Activated CD4-positive, CD25-positive, alpha-beta regulatory T cell treated with anti-CD3 and anti-CD28 coated beads, Interleukin-2, amount 50 U/mL, for 72 hours (primary cell): ENCODE measurements around the gene OTULINL.

ENCODE experiments used
- DNase-seq: peaks from one replicate; pipeline ENCODE4 v3.0.0; 2021

Gene OTULINL

DNA sequence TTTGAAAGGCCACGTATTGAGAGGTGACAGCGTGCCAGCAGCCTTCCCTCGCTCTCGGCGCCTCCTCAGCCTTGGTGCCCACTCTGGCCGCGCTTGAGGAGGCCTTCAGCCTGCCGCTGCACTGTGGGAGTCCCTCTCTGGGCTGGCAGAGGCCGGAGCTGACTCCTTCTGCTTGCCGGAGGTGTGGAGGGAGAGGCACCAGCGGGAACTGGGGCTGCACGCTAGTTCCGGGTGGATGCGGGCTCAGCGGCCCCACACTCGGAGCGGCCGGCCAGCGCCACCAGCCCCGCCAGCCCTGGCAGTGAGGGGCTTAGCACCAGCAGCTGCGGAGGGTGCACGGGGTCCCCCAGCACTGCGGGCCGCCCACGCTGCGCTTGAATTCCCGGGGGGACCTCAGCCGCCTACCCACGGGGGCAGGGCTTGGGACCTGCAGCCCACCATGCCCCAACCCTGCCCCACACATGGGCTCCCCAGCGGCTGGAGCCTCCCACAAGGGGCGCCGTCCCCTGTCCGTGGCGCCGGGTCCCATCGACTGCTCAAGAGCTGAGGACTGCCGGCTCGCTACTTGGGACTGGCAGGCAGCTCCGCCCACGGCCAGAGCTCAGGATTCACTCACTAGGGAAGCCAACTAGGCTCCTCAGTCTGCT lies 4.4 kb upstream of the OTULINL start:
- no peak for DNase-seq

DNA sequence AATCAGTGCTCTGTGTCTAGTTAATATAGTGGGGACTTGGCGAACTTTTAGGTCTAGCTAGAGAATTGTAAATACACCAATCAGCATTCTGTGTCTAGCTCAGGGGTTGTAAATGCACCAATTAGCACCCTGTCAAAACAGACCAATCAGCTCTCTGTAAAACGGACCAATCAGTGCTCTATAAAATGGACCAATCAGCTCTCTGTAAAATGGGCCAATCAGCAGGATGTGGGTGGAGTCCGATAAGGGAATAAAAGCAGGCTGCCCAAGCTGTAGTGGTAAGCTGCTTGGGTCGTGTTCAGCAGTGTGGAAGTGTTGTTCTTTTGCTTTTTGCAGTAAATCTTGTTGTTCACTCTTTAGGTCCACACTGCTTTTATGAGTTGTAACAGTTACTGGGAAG lies 3.6 kb upstream of the OTULINL start:
- DNase-seq: no peak

DNA sequence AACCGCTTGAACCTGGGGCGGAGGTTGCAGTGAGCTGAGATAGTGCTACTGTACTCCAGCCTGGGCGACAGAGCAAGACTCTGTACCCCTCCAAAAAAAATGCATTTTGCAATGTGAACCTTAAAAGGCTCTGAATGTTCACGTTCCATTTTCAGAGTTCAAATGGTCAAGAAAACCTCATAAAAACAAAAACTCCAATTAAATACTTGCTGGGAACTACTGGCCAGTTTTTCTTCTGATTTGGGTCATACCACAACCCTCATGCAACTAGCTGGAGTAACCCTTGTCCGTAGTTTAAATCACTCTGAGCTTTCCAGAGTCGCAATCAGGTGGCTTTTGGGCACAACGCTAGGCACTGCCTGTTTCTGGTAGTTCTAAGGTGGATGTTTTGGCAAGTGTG lies 2.3 kb upstream of the OTULINL start:
- DNase-seq: no peak

DNA sequence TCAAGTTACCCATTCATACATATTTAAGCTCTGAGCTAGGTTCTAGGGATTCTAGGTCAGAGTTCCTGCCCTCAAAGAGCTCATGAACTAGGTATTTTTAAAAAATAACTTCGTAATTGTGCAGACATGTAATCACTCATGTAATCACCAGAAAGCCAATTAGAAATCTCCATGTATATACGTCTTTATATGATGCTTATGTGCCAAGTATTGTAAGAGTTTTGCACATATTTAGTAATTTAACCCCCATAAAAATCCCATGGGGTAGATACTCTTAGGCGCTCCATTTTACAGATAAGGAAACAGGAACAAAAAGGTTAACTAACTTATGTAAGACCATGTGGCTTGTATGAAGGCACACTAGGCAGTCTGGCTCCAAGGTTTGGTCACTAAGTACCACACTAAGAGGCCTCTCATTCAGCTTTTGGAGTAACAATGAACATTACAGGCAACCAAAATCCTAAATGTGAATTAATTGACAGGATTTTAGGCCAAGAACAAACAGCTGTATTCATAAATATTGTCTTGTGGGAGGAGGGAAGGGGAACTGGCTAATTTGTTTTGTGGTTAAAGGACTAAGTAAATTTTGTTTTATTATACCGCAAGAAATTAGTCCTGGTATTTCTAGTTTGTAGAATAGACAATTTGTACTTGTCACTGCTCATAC lies 1.7 kb upstream of the OTULINL start:
- no peak for DNase-seq

DNA sequence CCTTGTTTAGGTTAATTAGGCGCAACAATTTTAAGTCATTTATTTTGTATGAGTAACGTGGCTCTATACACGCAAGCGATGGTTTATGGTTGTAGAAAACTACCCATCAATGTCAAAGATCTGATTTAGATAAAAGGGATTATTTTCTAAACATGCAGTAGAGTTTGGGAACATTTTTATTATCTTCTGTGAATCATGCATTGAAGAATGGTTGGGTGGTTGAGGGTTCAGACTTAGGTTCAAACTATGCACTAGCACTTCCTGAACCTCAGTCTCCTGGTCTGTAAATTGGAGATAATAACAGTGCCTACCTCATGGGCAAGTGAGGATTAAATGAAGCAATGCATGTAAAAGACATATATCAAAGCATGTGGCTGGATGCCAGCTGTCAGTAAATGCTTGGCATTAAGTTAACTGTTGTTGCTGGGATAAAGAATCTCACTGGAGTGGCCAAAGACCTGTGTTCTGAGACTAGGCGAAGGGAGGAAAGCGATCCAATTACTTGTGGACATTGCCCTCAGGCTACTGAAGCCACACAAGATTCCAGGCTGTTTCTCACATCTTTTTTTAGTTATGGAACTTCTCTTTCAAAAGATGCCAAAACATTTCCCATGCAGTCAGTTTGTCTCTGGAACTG lies 1.1 kb upstream of the OTULINL start:
- no peak for DNase-seq

DNA sequence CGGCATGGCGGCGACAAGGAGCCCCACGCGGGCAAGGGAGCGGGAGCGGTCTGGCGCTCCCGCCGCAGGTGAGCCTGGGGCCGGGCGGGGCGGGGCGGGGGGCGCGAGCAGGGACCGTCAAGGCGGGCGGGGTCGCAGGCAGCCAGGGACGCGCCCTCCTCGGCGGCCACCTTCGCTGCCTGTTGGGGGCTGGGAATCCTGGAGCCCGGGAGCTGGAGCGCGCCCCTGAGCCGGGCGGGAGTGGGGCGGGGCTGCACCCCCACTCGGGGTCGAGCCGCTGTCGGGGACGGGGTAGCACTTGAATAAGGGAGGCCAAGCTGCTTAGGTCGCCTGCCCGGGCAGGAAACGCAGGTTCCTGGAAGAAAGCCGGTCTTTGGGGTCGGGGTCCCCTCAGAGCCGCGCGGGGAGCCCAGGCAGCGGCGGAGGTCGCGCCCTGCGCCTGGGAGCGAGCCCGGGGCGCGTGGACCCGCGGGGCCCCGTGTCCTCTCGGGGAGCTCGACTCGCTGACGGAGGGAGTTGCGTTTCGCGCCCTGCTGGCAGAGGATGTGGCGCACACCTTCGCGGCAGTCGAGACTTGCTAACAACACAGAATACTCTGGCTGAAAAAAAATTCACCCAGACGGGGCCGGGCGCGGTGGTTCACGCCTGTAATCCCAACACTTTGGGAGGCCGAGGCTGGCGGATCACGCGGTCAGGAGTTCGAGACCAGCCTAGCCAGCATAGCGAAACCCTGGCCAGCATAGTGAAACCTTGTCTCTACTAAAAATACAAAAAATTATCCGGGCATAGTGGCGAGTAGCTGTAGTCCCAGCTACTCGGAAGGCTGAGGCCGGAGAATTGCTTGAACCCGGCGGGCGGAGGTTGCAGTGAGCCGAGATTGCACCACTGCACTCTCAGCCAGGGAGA lies 552 bp downstream of the OTULINL start:
- peak; percentile 82 for DNase-seq

DNA sequence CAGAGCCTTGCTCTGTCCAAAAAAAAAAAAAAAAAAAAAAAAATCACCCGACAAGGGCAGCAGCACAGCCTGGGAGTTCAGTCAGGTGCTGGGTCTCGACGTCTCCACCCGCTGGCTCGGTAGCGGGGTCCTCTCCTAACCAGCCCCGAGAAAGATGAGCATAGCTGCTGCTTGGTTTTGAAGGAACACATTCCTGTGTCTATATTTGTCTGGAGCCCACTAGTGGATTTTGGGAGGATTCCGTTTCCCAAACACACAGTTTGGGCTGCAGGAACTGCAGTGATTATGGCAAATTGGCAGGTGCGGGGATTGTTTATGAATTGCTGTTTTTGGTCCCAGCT lies 1.2 kb downstream of the OTULINL start:
- DNase-seq: no peak

DNA sequence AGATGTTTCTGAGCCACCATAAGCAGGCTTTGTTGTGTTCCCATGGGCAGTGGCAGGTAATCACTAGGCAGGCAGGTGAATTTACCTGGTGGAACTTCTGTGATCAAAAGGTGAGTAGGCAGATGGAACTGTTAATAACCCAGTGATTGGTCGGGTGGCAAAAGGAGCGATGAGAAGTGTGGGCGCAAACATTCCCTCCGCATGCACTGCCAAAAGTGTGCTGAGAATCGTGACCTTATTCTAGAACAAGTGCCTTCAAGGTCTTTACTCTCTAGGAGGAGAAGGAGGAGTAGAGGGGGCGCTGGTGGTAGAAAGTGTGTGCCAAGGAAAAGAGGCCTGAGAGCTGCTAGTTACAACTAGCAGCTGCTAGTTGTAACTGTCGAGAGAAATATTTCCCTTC lies 3.3 kb downstream of the OTULINL start:
- DNase-seq: no peak

DNA sequence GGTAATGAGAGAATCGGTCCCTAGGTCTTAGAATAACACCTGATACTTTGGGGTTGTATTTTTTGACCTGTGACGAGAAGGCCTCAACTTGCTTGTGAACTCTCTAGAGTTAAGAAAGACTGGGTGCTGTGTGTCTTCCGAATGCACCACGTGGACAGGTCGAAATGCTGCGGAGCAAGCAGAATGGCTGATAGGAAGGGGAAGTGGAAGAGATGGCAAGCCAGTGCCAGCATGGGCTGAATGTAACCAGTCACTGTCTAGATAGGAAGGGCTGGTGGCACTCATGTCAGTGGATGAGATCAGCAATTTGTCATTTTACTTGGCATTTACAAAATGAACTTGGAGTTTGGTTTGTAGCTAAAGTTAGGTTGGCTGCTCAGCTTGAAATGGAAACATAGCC lies 5.6 kb downstream of the OTULINL start:
- DNase-seq: no peak

DNA sequence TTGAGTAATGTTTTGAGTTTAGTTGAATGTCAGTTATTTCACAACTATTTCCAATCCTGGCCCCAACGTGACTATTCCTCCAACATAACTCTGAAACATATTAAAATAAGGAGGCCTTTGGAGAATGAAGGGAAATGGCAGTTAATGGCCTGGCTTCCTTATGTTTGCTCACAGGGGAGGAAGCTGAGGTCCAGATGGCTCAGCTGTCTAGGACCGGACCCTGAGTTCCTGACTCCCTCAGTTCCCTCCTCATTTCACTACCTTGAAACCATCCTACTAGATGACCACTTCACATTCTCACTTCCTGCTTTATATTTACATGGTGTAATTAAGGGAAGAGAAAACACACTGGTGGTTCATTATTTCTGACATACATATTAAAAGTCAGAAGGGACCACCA lies 6.6 kb downstream of the OTULINL start:
- no peak for DNase-seq

DNA sequence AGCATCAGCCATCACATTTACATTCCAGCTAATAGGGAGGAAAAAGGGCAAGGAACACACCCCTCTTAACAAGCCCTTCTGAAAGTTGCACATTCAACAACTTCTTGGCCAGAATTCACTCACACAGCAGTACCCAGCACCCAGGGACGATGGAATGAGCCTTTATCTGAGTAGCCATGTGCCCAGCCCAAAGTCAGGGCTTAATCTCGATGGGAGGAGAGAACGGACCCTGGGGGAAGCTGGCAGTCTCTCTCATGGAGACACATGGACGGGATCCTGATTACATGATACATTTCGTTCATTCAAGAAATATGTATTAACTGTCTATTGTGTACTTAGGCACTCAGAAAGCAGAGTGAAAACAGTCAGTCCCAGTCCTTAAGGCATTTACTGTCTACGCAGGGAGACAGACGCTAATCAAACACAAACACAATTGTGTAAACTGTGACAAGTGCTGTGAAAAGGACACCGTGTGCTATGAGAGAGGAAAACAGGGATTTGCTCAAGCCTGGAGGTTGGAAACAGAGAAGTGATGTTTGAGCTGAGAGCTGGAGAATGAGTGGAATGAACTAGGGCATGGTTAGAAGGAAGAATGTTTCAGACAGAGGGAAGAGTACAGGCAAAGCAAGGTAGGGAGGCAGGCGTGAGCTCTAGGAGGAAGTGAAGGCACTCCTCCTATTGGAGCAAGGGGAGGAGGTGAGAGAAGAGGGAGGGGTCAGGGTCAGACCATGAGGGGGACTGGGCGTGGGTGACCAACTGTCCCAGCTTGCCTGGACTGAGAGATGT lies 7.4 kb downstream of the OTULINL start:
- DNase-seq: no peak

DNA sequence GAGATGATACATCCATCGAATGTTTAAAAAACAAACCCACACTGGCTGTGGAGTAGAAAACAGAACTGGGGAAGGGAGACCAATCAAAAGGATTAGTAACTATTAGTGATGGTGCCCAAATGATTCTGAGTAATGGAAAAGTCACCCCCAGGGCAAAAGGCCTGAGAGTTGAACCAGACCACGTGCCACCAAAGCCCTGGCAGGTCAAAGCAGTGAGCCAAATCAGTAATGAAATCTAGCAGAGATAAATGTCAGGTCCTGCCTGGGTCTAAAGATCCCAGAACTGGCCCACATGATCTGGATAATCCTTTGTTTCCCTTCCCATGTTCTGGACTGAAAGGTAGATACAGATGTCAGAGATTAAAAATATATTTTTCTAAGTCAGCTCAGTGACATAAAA lies 9.4 kb downstream of the OTULINL start:
- no peak for DNase-seq

DNA sequence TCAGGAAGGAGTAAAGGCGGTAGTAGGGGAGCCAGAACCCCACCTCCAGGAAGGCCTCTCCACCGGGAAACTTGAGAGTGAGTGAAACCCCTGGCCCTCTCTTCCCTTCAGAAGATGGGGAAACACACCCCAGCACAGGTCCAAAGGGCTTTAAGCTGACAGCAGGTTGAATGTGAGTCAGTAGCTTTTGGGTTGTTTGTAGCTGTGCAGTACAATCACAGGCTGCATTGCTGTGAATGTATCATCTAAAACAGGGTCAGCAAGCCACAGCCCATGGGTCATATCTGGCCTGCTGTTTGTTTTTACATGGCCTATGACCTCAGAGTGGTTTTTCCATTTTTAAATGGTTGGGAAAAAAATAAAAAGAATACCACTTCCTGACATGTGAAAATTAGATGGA lies 10.0 kb downstream of the OTULINL start:
- DNase-seq: no peak

DNA sequence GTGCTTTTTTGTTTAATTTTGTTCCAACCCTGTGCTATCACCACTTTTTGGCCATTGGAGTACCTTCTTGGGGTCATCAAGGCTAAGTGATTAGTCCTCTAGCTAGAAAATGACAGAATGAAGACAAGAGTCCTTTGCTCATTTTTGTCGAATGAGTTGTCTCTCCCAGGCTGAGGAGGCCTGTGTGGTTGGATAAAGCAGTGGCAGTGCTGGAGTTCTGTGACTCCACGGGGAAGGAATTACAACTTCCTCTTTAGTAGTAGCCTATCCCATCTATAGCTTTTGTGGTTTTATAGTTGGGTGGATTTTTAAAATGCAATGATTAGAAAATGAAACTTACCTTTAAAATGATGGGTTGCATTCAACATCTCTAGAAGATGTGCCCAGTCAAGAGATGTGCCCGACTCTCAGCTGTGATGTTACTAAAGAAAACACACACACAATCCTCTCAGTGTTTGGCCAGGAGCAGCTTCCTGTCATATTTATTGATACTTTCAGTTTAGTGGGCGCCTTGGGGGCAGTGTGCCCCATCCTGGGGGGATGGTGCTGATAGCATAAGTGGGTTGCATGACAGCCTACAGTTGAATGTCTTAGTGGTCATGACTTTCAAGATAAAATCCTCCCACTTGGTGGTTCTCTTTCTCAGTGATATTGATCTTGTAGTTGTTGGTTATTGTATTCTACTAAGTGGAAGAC lies 11.9 kb downstream of the OTULINL start:
- DNase-seq: no peak

DNA sequence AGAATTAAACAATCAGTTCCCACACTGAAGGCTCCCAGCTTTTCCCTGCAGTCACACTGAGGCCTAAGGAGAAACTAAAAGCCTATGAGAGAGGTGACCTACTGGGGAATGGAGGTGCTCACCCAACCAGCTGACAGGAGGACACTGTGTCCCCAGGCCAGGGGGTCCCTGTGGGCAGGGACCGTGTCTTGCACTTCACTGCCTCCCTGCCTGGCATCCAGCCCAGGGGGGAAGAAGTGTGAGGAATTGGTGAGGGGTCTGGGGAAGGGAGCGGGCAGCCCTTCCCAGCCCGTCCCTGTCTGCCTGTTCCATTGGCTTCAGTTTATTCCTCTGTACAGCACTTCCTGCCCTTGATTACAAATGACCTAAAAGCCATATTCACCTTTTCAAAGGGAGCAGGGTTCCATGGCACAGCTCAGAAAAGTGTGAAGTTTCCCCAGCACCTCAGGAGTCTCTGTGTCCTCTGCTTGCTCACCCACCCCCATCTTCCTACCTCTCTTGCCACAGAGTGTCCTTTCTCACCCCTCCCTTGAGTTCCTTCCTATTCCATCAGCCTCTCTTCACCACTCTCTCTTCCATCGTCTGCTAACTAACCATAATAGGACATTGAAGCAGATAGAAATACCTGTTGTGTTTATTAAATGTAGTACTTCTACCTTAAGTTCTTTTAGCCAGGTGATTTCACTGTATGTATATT lies 12.9 kb downstream of the OTULINL start:
- no peak for DNase-seq

DNA sequence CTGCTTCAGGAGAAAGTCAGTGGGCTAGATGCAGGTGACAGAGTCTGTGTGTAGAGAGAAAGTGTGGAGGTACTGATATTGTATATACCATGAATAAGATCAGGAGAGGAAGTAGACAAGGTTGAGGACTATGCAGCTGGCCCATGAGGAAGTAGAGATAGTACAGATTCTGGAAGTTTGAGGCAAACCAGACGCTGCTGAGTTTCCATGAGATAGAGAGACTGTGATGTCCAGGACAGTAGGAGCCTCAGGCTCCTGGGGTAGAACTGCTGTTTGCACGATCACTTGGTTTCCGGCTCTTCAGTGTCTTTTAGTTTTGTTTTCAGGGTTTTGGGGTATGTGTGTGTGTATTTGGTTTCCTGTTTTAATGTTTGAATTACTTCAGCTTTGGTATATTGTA lies 13.6 kb downstream of the OTULINL start:
- no peak for DNase-seq

DNA sequence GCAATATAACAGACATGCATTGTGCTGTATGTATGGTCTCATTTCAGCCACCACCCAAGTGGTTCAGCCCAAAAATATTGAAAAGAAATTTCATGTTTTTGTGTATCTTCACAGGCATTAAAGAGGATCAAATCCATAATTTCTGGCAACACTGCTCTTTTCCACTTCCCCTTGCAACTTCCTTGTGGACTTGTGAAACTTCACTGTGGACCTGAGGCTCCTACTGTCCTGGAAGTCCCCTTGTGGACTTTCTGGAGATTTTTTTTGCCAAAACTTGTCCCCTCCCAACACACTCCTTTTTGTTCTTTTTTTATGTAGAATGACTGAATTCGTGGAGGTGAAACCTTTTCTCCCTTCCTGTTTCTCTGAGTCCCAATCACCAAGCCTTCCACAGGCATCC lies 14.3 kb downstream of the OTULINL start:
- DNase-seq: no peak

DNA sequence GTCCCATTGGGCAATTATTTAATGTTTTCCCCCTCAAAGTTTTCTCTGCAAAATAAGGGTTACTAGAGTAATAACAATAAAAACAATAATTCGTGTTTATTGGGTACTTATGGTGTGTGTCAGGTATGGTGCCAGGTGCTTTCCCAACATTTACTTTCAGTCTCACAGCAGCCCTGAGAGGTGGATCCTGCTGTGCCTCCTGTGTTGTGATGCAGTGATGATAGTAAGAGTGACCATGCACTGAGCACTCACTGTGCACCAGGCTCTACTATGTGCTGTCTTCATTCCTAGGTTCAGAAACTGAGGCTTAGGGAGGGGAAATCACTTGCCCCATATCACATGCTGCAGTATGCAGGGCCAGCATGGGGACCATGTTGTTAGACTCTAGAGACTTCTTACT lies 15.5 kb downstream of the OTULINL start:
- DNase-seq: no peak

DNA sequence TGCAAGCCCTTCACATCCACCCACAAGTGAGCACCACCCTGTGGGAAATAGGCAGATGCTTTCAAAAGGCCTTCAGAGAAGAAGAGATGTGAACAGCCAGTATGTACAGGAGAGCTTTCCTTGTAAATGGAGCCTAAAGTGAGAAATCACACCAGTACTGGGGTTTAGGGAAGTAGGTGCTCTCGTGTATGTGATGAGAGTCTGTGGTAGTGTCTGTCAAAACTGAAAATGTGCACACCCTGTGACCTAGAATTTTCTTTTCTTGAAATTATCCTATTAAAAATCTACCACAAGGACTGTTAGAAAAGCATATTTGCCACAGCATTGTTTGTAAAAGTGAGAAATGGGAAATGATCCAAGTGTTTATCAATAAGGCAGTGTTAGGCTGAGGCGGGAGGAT lies 16.6 kb downstream of the OTULINL start:
- no peak for DNase-seq

DNA sequence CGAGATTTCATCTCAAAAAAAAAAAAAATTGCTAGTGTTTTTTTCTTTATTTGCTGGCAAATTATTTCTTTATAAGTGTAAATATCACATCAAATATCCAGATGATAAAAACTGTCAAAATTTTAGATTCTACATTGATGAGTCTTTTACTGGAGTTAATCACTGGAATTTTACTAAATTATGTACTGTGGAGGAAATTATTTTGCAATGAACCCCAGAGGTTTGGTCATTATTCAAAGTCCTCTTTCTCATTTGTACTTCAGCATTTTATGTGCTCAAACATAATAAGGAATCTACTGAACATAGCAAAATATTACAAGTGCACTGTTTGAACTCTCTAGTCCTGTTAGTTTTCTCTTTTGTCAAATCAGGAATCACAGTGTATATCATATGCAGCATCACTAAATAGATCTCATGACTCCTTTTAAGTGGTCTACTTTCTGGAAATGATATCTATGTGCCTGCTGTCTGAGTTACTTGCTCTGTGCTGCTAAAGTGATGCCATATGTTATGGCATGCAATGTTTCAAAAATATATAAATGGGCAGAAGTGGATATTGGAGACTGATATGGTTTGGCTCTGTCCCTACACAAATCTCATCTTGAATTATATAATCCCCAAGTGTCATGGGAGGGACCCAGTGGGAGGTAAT lies 18.0 kb downstream of the OTULINL start:
- no peak for DNase-seq

DNA sequence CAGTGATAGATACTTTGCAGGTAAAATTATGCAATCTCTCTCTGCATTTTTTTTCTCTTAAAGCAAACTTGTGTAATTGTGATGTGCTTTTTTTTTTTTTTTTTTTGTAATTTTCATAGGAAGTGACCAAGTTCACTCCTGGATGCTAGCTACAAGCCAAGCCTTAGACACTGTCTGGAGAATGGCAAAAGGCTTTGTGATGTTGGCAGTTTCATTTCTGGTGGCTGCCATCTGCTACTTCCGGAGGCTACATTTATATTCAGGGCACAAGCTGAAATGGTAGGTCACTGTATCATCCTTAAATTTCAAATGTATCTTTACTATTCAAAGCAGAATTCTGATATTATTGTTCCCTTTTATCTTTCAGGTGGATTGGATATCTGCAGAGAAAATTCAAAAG lies 19.3 kb downstream of the OTULINL start:
- DNase-seq: no peak
